ENCODE measurements around the gene CDRT4.

GRCh38 chr17:15388356-15389041, 78.9 kb downstream of the CDRT4 start:
- TF ChIP-seq EZH2phosphoT487 (IDR thresholded peaks at IDR 0.05; ENCODE audit: low read depth) (no peak), CTCF (IDR thresholded peaks at IDR 0.05; ENCODE audit: low read depth, low read length) (no peak)
